KMS-11 (cell line): Measurements from ENCODE around the gene TRAPPC1.

Experiments
- H2AFZ ChIP-seq: fragments of 200-600 bp; sonication (generic); 2 replicates; pipeline ENCODE4 v1.6.1; 2016; ENCODE audit warnings: antibody characterized with exemption, mixed run types, low read depth
- H3K27ac ChIP-seq: fragments of 200-600 bp; sonication (generic); 2 replicates; pipeline ENCODE4 v1.6.1; 2016; ENCODE audit warnings: mild to moderate bottlenecking, mixed run types
- H3K27me3 ChIP-seq: fragments of 200-600 bp; sonication (generic); 2 replicates; pipeline ENCODE4 v1.6.1; 2017; ENCODE audit warnings: mild to moderate bottlenecking, low read depth, mixed run types, moderate library complexity; ENCODE audit not compliant: insufficient read depth
- H3K36me3 ChIP-seq: fragments of 200-600 bp; sonication (generic); 2 replicates; pipeline ENCODE4 v1.6.1; 2017; ENCODE audit warnings: mild to moderate bottlenecking, mixed run types; ENCODE audit not compliant: insufficient read depth
- H3K4me1 ChIP-seq: fragments of 200-600 bp; sonication (generic); 2 replicates; pipeline ENCODE4 v1.6.1; 2016; ENCODE audit warnings: mild to moderate bottlenecking, low read depth, mixed run types; ENCODE audit not compliant: poor library complexity, severe bottlenecking
- H3K4me2 ChIP-seq: fragments of 200-600 bp; sonication (generic); 2 replicates; pipeline ENCODE4 v1.7.0; 2016; ENCODE audit warnings: mild to moderate bottlenecking, mixed run types
- H3K4me3 ChIP-seq: fragments of 200-600 bp; sonication (generic); IDR thresholded peaks from 2 replicates; pipeline ENCODE4 v1.6.1; 2017; ENCODE audit warnings: low read depth, low read length, mixed read lengths; ENCODE audit not compliant: insufficient read depth
- H3K79me2 ChIP-seq: fragments of 200-600 bp; sonication (generic); 2 replicates; pipeline ENCODE4 v1.6.1; 2016; ENCODE audit warnings: low read depth, mixed run types; ENCODE audit not compliant: insufficient read depth
- H3K9ac ChIP-seq: fragments of 200-600 bp; sonication (generic); 2 replicates; pipeline ENCODE4 v1.6.1; 2016; ENCODE audit warnings: mild to moderate bottlenecking, mixed run types
- H4K20me1 ChIP-seq: fragments of 200-600 bp; sonication (generic); 2 replicates; pipeline ENCODE4 v1.6.1; 2016; ENCODE audit warnings: mild to moderate bottlenecking, mixed run types; ENCODE audit not compliant: insufficient read depth
- TF ChIP-seq, protein P1 (sequence below): fragments of 200-600 bp; sonication (generic); conservative IDR thresholded peaks from 2 replicates; pipeline ENCODE4 v1.6.1; 2017; ENCODE audit warnings: low read depth, mild to moderate bottlenecking, antibody characterized with exemption, low read length, moderate library complexity, mixed read lengths

TRAPPC1 gene

DNA sequence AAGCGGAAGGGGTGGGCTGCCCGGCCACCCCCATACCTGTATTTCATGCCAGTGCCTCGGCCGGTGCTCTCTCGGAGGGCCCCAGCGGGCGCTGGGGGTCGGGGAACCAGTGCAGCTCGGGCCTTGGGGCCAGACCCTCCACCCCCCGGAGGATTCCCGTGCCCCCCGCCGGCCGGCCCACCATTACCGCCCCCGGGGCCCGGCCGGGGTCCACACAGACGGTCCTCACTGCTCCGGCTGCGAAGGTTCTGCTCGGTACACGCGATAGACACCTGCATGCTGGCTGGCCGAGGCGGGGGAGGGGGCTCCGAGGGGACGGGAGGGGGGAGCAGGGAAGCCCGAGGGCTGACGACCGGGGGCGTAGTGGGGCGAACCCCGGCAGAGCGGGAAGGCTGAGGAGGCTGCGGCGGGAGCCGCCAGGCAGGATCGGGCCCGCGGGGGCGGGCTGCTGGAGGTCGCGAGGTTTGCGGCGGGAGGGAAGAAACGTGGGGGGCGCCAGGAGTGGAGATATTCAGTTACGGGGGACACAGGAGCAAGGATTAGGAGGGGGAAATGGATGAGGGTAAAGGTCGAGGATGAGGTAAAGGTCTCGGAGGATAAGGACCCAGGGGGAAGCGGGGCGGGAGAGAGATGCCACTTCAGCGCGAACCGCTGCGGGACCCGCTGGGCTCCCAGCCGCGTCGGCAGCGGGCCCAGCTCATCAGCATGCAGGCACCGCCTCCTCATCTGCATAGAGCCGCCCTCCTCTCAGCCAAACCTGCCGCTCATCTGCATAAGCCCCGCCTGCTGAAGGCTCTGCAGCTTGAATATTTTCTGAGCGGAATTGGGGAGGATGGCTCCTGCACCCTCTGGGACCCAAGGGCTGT lies 2.4 kb downstream of the TRAPPC1 start, which contains the start of gene KCNAB3:
Gene KCNAB3 (minus strand): TSS at position 699 of the 866 bp plus-strand sequence. CDS start 421 bp downstream, at position 278.
- Histone ChIP-seq H2AFZ (no peak within 1 kb of the TSS), H3K4me1 (no peaks in the 10 kb centered on the region), H3K4me2 (no peak within 1 kb of the TSS), H3K36me3 (no peaks in the 10 kb centered on the region), H3K9ac (no peak within 1 kb of the TSS), H4K20me1 (no peaks in the 10 kb centered on the region), H3K27ac (no peak within 1 kb of the TSS), H3K79me2 (no peaks in the 10 kb centered on the region), H3K4me3 (no peak within 1 kb of the TSS), H3K27me3 (no peaks in the 10 kb centered on the region)
- TF ChIP-seq, protein P1, sequence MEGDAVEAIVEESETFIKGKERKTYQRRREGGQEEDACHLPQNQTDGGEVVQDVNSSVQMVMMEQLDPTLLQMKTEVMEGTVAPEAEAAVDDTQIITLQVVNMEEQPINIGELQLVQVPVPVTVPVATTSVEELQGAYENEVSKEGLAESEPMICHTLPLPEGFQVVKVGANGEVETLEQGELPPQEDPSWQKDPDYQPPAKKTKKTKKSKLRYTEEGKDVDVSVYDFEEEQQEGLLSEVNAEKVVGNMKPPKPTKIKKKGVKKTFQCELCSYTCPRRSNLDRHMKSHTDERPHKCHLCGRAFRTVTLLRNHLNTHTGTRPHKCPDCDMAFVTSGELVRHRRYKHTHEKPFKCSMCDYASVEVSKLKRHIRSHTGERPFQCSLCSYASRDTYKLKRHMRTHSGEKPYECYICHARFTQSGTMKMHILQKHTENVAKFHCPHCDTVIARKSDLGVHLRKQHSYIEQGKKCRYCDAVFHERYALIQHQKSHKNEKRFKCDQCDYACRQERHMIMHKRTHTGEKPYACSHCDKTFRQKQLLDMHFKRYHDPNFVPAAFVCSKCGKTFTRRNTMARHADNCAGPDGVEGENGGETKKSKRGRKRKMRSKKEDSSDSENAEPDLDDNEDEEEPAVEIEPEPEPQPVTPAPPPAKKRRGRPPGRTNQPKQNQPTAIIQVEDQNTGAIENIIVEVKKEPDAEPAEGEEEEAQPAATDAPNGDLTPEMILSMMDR = no peak

DNA sequence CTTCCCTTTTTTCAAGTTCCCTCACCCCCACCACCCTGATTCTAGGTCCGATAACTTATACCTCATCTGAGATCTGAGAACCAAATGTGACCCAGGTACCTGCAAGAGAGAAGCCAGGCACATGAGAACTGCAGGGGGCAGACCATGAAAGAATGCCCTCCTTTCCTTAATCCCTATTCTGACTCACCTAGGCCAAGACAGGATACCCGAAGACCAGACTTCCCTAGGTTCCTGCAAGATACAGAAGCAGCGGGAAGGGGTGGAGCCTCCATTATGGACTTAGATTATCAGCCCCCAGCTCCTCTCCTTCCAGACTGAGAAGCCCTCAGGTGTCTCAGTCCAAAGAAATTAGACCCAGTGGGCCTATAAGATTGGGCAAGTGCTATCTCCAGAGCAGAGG lies 4.2 kb downstream of the TRAPPC1 start:
- no peaks in the 10 kb centered on the region for H3K4me1 ChIP-seq
- no peaks in the 10 kb centered on the region for H3K79me2 ChIP-seq
- no peak overlapping the region for H3K4me3 ChIP-seq
- H3K4me2 ChIP-seq = no peak overlapping the region
- H3K36me3 ChIP-seq = no peaks in the 10 kb centered on the region
- H4K20me1 ChIP-seq = no peaks in the 10 kb centered on the region
- no peak overlapping the region for H2AFZ ChIP-seq
- TF ChIP-seq, protein P1 = no peak
- no peak overlapping the region for H3K9ac ChIP-seq
- H3K27me3 ChIP-seq = no peaks in the 10 kb centered on the region
- H3K27ac ChIP-seq = no peak overlapping the region

GRCh38 chr17:7922845-7923628 lies 8.7 kb downstream of the TRAPPC1 start:
- Histone ChIP-seq H3K4me1 (no peaks in the 10 kb centered on the region), H3K36me3 (no peaks in the 10 kb centered on the region), H3K27me3 (no peaks in the 10 kb centered on the region), H2AFZ (no peak overlapping the region), H3K4me2 (no peak overlapping the region), H3K79me2 (no peaks in the 10 kb centered on the region), H3K9ac (no peak overlapping the region), H3K27ac (no peak overlapping the region), H3K4me3 (no peak overlapping the region), H4K20me1 (no peaks in the 10 kb centered on the region)
- TF ChIP-seq, protein P1 = no peak

DNA sequence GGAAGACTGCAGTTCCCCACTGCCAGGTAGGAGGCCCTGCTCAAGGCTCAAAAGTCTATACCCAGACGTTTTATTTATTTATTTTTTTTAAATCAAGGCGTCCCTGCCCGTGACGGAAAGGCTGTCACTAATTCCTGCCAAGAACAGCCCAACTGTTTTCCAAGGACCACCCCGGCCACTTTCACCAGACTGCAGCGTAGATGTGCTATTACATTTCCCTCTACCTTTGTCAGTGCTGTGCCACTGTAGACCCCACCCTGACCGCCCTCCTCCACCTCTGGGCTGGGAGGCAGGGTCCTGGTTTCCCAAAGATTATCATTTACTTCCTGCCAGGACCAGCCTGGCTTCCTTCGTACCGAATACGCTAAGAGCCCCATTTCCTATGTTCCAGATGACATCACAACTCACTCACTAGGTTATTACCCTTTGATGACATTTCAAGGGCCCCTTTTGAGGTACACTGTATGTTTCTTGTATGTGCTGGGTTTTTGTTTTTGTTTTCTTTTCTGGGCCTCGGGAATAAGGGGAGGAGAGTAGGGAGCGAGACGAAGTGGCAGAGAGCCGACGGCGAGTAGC lies 9.4 kb downstream of the TRAPPC1 start:
- no peaks in the 10 kb centered on the region for H3K4me1 ChIP-seq
- no peaks in the 10 kb centered on the region for H3K27me3 ChIP-seq
- H3K79me2 ChIP-seq = no peaks in the 10 kb centered on the region
- no peak overlapping the region for H3K9ac ChIP-seq
- no peak overlapping the region for H3K4me3 ChIP-seq
- H3K36me3 ChIP-seq = no peaks in the 10 kb centered on the region
- H2AFZ ChIP-seq = no peak overlapping the region
- H3K4me2 ChIP-seq = no peak overlapping the region
- TF ChIP-seq, protein P1 = no peak
- no peaks in the 10 kb centered on the region for H4K20me1 ChIP-seq
- H3K27ac ChIP-seq = no peak overlapping the region
